Esophagus squamous epithelium (tissue), 4 donors: ENCODE measurements around the gene MARVELD1.

Experiments
- POLR2A ChIP-seq, 4 donors: fragments of 450-650 bp; IDR thresholded peaks; one replicate each; pipeline ENCODE4 v1.6.1; 2017; ENCODE audit warnings: antibody characterized with exemption in 4 of 4, mild to moderate bottlenecking in 4 of 4, moderate library complexity in 3 of 4
- TF ChIP-seq, protein P1 (sequence below), 6 experiments: fragments of 450-650 bp in 4 of 6; fragments of 200-600 bp in 2 of 6; sonication (generic) in 2 of 6; IDR thresholded peaks; one replicate each; pipeline ENCODE4 v1.5.1; 2016 to 2019; ENCODE audit warnings: antibody characterized with exemption in 6 of 6, mild to moderate bottlenecking in 4 of 6, moderate library complexity in 4 of 6

DNA sequence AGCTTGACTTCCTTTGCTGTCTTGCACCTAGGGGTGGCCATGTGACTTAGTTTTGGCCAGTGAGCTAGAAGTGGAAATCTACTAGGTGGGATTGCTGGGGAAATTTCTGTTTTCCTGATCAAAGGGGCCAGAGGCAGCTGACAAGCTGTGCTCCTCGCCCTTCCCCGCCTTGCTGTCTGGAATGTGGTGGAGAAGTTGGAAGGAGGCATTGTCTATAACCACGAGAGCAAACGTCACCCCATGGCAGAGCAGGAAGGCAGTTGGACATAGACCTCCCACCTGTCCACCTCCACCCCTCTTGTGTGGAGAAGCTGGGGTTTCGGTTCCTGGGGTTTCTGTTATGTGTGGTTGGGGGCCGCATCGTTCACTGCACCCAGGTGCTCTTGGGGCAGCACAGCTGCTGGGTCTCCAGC, 51.0 kb downstream of the MARVELD1 start:
- TF ChIP-seq, protein P1, sequence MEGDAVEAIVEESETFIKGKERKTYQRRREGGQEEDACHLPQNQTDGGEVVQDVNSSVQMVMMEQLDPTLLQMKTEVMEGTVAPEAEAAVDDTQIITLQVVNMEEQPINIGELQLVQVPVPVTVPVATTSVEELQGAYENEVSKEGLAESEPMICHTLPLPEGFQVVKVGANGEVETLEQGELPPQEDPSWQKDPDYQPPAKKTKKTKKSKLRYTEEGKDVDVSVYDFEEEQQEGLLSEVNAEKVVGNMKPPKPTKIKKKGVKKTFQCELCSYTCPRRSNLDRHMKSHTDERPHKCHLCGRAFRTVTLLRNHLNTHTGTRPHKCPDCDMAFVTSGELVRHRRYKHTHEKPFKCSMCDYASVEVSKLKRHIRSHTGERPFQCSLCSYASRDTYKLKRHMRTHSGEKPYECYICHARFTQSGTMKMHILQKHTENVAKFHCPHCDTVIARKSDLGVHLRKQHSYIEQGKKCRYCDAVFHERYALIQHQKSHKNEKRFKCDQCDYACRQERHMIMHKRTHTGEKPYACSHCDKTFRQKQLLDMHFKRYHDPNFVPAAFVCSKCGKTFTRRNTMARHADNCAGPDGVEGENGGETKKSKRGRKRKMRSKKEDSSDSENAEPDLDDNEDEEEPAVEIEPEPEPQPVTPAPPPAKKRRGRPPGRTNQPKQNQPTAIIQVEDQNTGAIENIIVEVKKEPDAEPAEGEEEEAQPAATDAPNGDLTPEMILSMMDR (IDR thresholded peaks at IDR 0.05): no peak
- no peak for TF ChIP-seq POLR2A (IDR thresholded peaks at IDR 0.05)
